Astrocyte of the cerebellum (primary cell): Measurements from ENCODE around the gene ADGRD2.

ENCODE experiments used
- DNase-seq: peaks from one replicate; pipeline ENCODE4 v3.0.0-alpha.2; 2011; ENCODE audit warnings: low read depth
- H3K4me3 ChIP-seq: 2 replicates; pipeline ENCODE4 v1.5.1; 2011; ENCODE audit warnings: mild to moderate bottlenecking, low read depth, low read length, moderate library complexity
- CTCF ChIP-seq: IDR thresholded peaks from 2 replicates; pipeline ENCODE4 v1.5.1; 2012; ENCODE audit warnings: low read length, low read depth, moderate library complexity, mild to moderate bottlenecking; ENCODE audit errors: missing control alignments
- in situ Hi-C: cut with HindIII; loops from 2 replicates; pipeline ENCODE4 v1.10.0; 2017; ENCODE audit warnings: low sequenced_read_pairs

ADGRD2 gene

GRCh38 chr9:124437086-124437485 lies 13.2 kb upstream of the ADGRD2 start:
- no peak overlapping the region for H3K4me3 ChIP-seq
- in situ Hi-C loops = no loop called here
- TF ChIP-seq CTCF = no peak
- DNase-seq = no peak

GRCh38 chr9:124438091-124438490 lies 12.2 kb upstream of the ADGRD2 start:
- in situ Hi-C loops = no loop called here

GRCh38 chr9:124439086-124439485 lies 11.2 kb upstream of the ADGRD2 start:
- DNase-seq = no peak
- no peak overlapping the region for H3K4me3 ChIP-seq
- no peak for TF ChIP-seq CTCF
- in situ Hi-C loops = no loop called here

More at GRCh38 chr9:124438091-124438490, 12.2 kb upstream of the ADGRD2 start:
- no peak for TF ChIP-seq CTCF
- DNase-seq = no peak
- H3K4me3 ChIP-seq = no peak overlapping the region

- TF ChIP-seq CTCF = no peak
- no peak for DNase-seq
- no peak overlapping the region for H3K4me3 ChIP-seq
- in situ Hi-C loops = no loop called here
These were observed 10.5 kb upstream of the ADGRD2 start for GRCh38 chr9:124439686-124440243.

GRCh38 chr9:124440786-124441185 lies 9.5 kb upstream of the ADGRD2 start:
- DNase-seq = no peak
- TF ChIP-seq CTCF = no peak
- H3K4me3 ChIP-seq = no peak overlapping the region
- in situ Hi-C loops = no loop called here

- TF ChIP-seq CTCF = no peak
- DNase-seq = no peak
- no peak overlapping the region for H3K4me3 ChIP-seq
- in situ Hi-C loops = no loop called here
These were observed 9.0 kb upstream of the ADGRD2 start for GRCh38 chr9:124441291-124441690.
